8988T (cell line): ENCODE results near the gene LRRC10B.
"Not testable (repeated sequence)": the region's sequence is repeated elsewhere in the genome, so short reads cannot be mapped to it uniquely, and the experiment has no call there.

Source experiments
- DNase-seq: peaks from one replicate; pipeline ENCODE4 v3.0.0; 2011

LRRC10B gene

GRCh38 chr11:61507962-61508861, at the start of gene LRRC10B:
Gene LRRC10B (plus strand): TSS chr11:61508749. CDS start chr11:61508999, 250 bp downstream.
- DNase-seq: no peak

GRCh38 chr11:61460474-61460881, 48.1 kb upstream of the LRRC10B start:
- DNase-seq: no peak

DNA sequence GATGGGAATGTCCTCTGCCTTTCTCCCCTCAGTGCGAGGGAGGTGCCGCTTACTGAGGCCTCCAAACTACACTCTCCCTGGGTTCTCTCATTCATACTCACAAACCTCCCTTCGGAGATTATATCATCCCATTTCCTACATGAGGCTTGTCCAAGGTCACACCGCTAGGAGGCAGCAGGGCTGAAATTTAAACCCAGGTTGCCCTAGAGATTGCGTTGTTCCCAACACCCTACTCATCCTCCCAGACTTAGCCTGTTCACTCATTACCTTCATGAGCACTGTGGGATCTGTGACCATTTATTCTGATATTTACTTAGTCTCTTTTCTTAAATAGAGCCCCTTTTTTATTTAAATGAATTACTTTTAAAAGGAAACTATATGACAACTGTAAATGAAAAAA, 47.6 kb upstream of the LRRC10B start:
- DNase-seq: no peak

DNA sequence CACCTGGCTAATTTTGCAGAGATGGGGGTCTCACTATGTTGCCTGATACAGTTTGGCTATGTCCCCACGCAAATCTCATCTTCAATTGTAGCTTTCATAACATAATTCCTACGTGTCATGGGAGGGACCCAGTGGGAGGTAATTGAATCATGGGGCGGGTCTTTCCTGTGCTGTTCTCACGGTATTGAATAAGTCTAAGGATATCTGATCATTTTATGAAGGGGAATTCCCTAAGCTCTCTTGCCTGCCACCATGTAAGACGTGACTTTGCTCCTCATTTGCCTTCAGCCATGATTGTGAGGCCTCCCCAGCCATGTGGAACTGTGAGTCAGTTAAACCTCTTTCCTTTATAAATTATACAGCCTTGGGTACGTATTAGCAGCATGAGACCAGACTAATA, 40.9 kb upstream of the LRRC10B start:
- not testable (repeated sequence) for DNase-seq

- DNase-seq: no peak
Measured at GRCh38 chr11:61468002-61468401, 40.5 kb upstream of the LRRC10B start.

DNA sequence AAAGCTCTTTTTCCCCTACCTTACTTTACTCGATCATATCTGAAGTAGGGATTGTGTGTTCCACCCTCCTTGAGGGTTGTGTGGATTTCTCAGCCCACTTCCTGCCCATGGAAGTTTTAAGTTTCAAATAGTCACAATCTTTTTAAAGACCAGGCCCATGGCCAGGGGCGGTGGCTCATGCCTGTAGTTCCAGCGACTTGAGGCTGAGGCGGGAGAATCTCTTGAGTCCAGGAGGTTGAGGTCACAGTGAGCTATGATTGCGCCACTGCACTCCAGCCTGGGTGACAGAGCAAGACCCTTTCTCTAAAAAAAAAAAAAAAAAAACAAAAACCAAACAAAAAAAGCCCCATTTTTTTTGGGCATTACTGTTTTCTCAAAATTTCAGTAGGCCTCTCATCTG, 36.3 kb upstream of the LRRC10B start:
- no peak for DNase-seq

DNA sequence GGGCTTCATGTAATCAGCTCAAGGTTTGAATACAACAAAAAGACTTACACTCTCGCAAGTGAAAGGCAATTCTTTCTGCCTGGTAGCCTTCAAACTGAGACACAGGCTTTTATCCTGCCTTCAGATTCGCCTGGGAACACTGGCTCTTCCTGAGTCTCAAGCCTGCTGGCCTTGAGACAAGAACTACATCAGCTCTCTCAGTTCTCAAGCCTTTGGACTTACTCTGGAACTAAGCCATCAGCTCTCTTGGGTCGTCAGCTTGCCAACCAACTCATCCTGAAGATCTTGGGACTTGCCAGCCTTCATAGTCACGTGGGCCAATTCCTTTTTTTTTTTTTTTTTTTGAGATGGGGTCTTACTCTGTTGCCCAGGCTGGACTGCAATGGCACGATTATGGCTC, 35.7 kb upstream of the LRRC10B start:
- no peak for DNase-seq

- no peak for DNase-seq
Measured at GRCh38 chr11:61473370-61474012, 35.1 kb upstream of the LRRC10B start.

GRCh38 chr11:61474013-61474643, 34.4 kb upstream of the LRRC10B start:
- no peak for DNase-seq

- no peak for DNase-seq
Measured at GRCh38 chr11:61475433-61475832, 33.1 kb upstream of the LRRC10B start.

DNA sequence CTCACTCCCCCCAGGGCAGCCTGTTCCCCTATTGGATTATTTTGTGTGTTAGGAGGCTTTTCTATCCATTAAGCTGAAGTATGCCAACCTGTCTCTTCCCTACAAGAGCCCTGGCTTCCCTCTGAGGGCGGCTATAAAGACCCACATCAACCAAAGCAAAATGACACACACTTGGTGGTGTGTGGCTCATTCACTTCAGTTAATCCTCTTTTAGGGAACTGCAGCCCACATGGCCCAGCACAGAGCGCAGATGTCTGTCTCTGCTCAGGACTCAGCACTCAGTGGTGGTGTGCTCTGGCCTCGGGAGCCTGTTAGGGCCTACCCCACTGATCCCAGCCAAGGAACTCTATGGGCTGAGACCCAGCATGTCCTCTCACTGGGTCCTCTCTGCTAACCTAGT, 32.2 kb upstream of the LRRC10B start:
- no peak for DNase-seq

GRCh38 chr11:61477126-61477525, 31.4 kb upstream of the LRRC10B start:
- DNase-seq: no peak

- no peak for DNase-seq
Measured at GRCh38 chr11:61477727-61478148, 30.8 kb upstream of the LRRC10B start.

- not testable (repeated sequence) for DNase-seq
Measured at GRCh38 chr11:61479360-61480058, 29.0 kb upstream of the LRRC10B start.

GRCh38 chr11:61480261-61480993, 28.1 kb upstream of the LRRC10B start:
- no peak for DNase-seq

GRCh38 chr11:61480994-61481335, 27.6 kb upstream of the LRRC10B start:
- no peak for DNase-seq

DNA sequence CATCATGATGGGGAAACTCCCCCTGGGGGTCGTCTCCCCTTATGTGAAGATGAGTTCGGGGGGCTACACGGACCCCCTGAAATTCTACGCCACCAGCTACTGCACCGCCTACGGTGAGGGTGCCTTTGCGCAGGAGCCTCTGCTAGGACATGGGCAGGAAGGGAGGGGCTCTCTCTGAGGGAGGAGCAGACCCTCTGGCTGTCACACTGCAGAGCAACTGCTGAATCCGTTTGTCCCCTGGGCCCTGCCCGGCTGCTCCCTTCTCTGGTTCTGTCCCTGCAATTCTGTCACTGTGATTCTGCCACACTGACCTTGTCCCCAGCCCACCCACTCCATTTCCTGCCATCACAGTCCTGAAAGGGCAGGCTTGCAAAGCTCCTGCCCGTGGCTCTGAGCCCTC, 26.7 kb upstream of the LRRC10B start:
- no peak for DNase-seq

DNA sequence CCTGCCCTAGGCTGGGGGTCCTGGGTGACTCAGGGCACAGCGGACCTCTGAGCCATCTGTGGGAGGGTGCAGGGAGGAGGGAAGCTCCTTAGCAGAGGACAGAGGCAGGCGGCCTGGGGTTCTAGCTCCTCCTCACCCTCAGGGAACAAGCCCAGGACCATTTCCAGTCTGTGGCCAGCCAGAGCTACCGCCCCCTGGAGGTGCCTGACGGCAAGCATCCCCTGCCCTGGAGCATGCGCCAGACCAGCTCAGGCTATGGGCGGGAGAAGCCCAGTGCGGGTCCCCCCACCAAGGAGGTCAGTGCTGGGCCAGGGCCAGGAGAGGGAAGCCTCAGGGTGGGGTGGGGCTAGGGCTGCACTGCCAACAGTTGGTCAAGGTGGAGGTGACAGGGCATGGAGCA, 26.0 kb upstream of the LRRC10B start:
- peak; percentile 95 for DNase-seq

GRCh38 chr11:61484541-61484940, 24.0 kb upstream of the LRRC10B start:
- no peak for DNase-seq

- DNase-seq: no peak
Measured at GRCh38 chr11:61485080-61485479, 23.5 kb upstream of the LRRC10B start.

DNA sequence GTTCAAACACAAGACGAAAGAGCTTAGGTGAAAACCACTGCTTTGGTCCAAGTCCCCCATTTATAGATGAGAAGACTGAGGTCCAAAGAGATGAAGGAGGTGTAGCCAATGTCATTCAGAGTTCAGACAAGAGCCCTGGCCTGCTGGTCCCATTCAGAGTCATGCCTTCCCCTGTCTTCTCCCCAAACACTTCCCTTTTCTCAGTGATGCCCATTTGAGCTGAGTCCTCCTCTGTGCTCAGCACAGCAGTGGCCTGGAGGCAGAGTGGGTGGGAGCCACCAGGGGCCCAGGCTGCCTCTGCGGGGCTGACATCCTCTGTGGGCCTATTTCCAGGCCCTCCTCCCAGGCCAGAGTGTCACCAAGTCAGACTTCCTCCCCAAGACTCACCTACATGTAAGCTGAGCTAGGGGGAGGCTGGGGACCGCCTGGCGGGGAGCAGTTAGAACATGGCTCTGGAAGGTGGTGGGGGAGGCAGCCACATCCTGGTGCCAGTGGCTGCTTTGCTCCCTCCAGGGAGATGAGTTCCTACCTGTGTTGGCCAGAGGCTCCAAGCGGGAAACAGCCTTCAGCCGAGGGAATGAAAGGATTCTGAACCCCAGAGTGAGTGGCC, 22.4 kb upstream of the LRRC10B start:
- DNase-seq: peak; percentile 12

DNA sequence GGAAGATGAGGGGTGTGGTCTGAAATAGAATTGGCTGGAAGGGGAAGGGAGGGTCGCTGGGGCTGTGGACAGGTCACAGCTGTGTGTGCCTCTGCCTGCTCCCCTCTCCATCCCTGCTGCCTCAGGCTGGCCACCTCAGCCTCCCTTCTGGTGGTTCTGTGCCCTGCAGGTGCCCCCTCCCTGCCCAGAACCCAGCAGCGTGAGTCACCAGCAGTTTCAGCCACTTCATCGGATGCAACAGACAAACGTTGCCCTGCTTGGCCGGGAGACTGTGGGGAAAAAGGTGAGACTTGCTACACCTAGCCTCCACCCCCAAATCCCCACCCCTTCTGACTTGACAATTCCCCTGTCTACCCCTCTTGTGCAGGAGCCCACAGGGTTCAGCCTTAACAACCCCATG, 21.8 kb upstream of the LRRC10B start:
- no peak for DNase-seq
